Karpas-422 (cell line): ENCODE results near the gene PARP16. TPM values are rescaled to one million over a fixed set of nuclear protein-coding genes. Genes with fewer than 3 reads are reported as not detected.

Experiments
- DNase-seq: peaks from one replicate; pipeline ENCODE4 v3.0.0-alpha.2; 2015
- H2AFZ ChIP-seq: fragments of 200-600 bp; sonication (generic); 2 replicates; pipeline ENCODE4 v1.6.1; 2014; ENCODE audit warnings: antibody characterized with exemption, low read length, mixed read lengths
- H3K27ac ChIP-seq: fragments of 200-600 bp; sonication (generic); 2 replicates; pipeline ENCODE4 v1.5.1; 2014; ENCODE audit warnings: mild to moderate bottlenecking, low read length, moderate library complexity
- H3K27me3 ChIP-seq: fragments of 200-600 bp; sonication (generic); 2 replicates; pipeline ENCODE4 v1.6.1; 2014; ENCODE audit warnings: low read length, mixed read lengths
- H3K36me3 ChIP-seq: fragments of 200-600 bp; sonication (generic); 2 replicates; pipeline ENCODE4 v1.6.1; 2014; ENCODE audit warnings: low read length, mixed read lengths; ENCODE audit not compliant: insufficient read depth
- H3K4me1 ChIP-seq: fragments of 200-600 bp; sonication (generic); 2 replicates; pipeline ENCODE4 v1.6.1; 2014; ENCODE audit warnings: mild to moderate bottlenecking, low read length, mixed read lengths
- H3K4me2 ChIP-seq: fragments of 200-600 bp; sonication (generic); 2 replicates; pipeline ENCODE4 v1.6.1; 2014; ENCODE audit warnings: low read length, low read depth, mild to moderate bottlenecking; ENCODE audit not compliant: poor library complexity, severe bottlenecking
- H3K4me3 ChIP-seq: fragments of 200-600 bp; sonication (generic); 2 replicates; pipeline ENCODE4 v1.5.1; 2014; ENCODE audit warnings: mild to moderate bottlenecking, antibody characterized with exemption, low read length, mixed read lengths
- H3K79me2 ChIP-seq: fragments of 200-600 bp; sonication (generic); 2 replicates; pipeline ENCODE4 v1.6.1; 2014; ENCODE audit warnings: mild to moderate bottlenecking, low read length, mixed read lengths
- H3K9ac ChIP-seq: fragments of 200-600 bp; sonication (generic); 2 replicates; pipeline ENCODE4 v1.6.0; 2014; ENCODE audit warnings: low read length
- H3K9me2 ChIP-seq: fragments of 200-600 bp; sonication (generic), shearing (Covaris generic); replicated peaks from 2 replicates; pipeline ENCODE4 v1.6.0; 2014; ENCODE audit warnings: mild to moderate bottlenecking, low read length, moderate library complexity; ENCODE audit not compliant: insufficient read depth
- H3K9me3 ChIP-seq: fragments of 300-700, 200-600 bp; sonication (generic); 2 replicates; pipeline ENCODE4 v1.6.1; 2014; ENCODE audit warnings: low read length, mixed read lengths
- H4K20me1 ChIP-seq: fragments of 200-600 bp; sonication (generic); 2 replicates; pipeline ENCODE4 v1.6.1; 2014; ENCODE audit warnings: mild to moderate bottlenecking, antibody characterized with exemption, low read length, low read depth; ENCODE audit not compliant: insufficient read depth
- total RNA-seq: library from RNA; depleted of rRNA; stranded (reverse); fragments of >200 nt; shearing (Covaris generic); gene quantifications from 2 replicates; pipeline ENCODE4 v1.2.3, GENCODE V29; 2014; ENCODE audit warnings: low replicate concordance

PARP16 gene
- total RNA-seq, 1 experiment from 2014 or later, result 8.3 TPM

DNA sequence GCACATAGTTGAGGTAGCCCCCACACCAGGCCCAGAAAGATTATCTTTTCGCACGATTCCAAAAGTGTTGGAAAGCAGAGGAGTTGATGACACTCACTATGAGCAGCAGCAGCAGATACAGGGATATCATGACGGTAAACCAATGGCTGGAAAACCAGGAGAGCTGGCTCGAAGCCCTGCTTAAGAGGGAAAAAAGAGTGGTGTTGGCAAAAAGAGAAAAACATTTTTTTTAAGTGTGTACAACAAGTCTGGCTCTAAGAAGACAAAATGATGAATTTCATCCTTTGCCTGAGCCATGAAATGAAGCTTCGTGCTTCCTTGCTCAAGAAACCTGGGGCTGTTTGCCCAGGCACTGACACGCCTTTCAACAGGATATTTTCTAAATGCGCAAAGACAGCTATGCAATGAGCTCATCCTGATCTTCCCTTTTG is 27.3 kb downstream of the PARP16 start:
- 0 out of 2 replicates have a peak, but pooled peaks cover 4% of the 10 kb centered on the region for H3K36me3 ChIP-seq
- no peak overlapping the region for H3K9ac ChIP-seq
- no peak overlapping the region for H3K4me2 ChIP-seq
- no peaks in the 10 kb centered on the region for H4K20me1 ChIP-seq
- no peaks in the 10 kb centered on the region for H3K79me2 ChIP-seq
- H2AFZ ChIP-seq, result no peak overlapping the region
- H3K4me1 ChIP-seq, result no peaks in the 10 kb centered on the region
- no peaks in the 10 kb centered on the region for H3K9me2 ChIP-seq
- H3K9me3 ChIP-seq, result no peaks in the 10 kb centered on the region
- H3K27ac ChIP-seq, result no peak overlapping the region
- DNase-seq, result no peak
- no peak overlapping the region for H3K4me3 ChIP-seq
- no peaks in the 10 kb centered on the region for H3K27me3 ChIP-seq

DNA sequence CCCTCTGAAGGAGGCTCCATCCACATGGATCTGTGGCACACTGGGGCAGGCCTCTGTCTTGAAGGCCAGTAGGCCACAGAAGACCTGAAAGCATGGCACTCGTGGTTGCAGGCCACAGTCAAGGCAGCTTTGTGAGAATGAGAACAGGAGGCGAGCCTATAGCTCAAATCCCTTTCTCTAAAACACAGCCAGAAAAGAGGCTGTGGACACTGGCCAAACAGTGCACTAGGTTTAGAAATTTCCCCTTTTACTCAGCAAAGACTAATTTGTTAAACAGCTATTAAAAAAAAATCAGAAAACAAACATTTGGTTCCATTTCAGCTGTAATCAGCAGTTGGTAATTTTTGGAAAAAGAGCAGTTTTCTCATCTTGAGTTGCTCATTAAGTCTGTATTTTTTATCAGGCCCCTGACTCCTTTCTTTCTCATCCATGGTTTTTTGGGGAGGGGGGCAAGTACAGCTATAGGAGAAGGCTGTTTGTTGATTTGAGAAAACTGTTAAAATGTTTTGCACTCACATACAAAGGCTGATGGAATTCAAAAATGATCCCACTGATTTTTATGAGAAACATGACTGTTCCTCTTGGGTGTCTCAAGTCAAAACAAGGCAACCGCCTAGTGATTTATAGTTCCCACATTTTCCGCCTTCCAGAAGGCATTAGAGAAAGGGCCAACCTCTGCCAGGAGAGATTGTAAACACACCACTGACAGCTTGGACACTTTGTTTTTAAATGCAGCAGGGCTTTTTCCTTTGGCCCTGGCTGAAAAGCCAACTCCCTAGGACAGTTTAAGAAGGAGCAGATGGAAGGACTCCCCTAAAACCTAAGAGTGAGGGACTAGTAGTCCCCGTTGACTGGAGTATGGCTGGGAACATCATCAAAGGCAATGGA is 28.1 kb downstream of the PARP16 start:
- no peaks in the 10 kb centered on the region for H3K9me2 ChIP-seq
- no peak overlapping the region for H3K4me3 ChIP-seq
- no peak overlapping the region for H3K4me2 ChIP-seq
- 0 out of 2 replicates have a peak, but pooled peaks cover 4% of the 10 kb centered on the region for H3K36me3 ChIP-seq
- no peak overlapping the region for H2AFZ ChIP-seq
- no peaks in the 10 kb centered on the region for H3K9me3 ChIP-seq
- no peaks in the 10 kb centered on the region for H3K79me2 ChIP-seq
- no peaks in the 10 kb centered on the region for H4K20me1 ChIP-seq
- no peak overlapping the region for H3K27ac ChIP-seq
- H3K4me1 ChIP-seq, result no peaks in the 10 kb centered on the region
- DNase-seq, result no peak
- no peaks in the 10 kb centered on the region for H3K27me3 ChIP-seq
- no peak overlapping the region for H3K9ac ChIP-seq

DNA sequence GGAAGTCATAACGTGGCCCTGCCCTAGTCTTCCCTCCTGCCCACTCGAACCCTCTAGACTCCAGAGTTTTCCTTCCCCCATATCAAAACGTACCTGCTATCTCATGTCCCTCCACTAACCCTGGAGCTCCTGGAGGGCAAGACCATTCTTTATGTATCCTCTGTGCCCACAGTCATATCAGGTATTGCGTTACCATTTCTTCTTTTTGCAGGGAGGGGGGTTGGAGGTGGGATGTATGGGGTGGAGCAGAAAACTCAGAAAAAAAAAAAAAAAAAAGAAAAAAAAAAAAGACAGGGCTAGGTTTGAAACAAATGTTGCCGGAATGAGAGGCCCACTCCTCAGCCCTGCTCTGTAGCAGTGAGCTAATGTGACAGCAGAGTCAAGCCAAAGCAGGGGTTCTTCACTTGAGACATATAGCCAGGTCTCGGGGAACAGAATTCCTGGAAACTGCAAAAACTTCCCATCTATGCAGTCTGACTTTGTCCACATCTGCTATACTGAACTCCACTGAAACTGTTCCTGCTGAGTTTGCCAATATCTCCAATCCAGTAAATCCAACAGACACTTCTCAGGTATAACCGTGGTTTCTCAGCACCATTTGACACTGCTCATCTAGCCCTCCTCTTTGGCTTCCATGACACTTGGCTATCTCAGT is 31.1 kb downstream of the PARP16 start:
- Histone ChIP-seq H3K27me3 (no peaks in the 10 kb centered on the region), H3K9me2 (no peaks in the 10 kb centered on the region), H4K20me1 (no peaks in the 10 kb centered on the region), H3K36me3 (0 out of 2 replicates have a peak, but pooled peaks cover 2% of the 10 kb centered on the region), H3K9ac (no peak overlapping the region), H3K9me3 (no peaks in the 10 kb centered on the region), H2AFZ (no peak overlapping the region), H3K4me1 (no peaks in the 10 kb centered on the region), H3K4me2 (no peak overlapping the region), H3K27ac (no peak overlapping the region), H3K79me2 (no peaks in the 10 kb centered on the region), H3K4me3 (no peak overlapping the region)
- DNase-seq, result no peak

DNA sequence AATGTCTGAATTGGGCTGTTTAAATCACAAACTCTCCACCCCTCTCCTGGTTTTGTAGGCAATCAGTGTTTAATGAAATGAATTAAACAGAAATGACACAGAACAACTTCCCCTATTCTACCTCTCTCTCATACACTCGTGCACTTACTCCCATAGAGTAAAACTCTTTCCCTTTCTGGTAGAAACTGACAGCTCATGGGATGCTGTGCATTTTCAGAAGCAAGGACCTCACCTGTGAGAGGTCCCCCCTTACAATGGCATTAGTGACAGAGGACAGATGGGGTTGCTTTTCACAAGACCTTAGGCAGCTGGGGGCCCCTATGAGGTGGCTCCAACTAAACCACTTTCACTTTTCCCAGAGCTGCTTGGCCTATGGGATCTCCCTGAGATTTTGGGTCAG is 31.9 kb downstream of the PARP16 start:
- Histone ChIP-seq H3K9me3 (no peaks in the 10 kb centered on the region), H3K4me2 (no peak overlapping the region), H3K27ac (no peak overlapping the region), H2AFZ (no peak overlapping the region), H3K9me2 (no peaks in the 10 kb centered on the region), H3K4me3 (no peak overlapping the region), H3K4me1 (no peaks in the 10 kb centered on the region), H3K9ac (no peak overlapping the region), H3K79me2 (no peaks in the 10 kb centered on the region), H3K27me3 (no peaks in the 10 kb centered on the region), H3K36me3 (no peaks in the 10 kb centered on the region), H4K20me1 (no peaks in the 10 kb centered on the region)
- DNase-seq, result no peak

DNA sequence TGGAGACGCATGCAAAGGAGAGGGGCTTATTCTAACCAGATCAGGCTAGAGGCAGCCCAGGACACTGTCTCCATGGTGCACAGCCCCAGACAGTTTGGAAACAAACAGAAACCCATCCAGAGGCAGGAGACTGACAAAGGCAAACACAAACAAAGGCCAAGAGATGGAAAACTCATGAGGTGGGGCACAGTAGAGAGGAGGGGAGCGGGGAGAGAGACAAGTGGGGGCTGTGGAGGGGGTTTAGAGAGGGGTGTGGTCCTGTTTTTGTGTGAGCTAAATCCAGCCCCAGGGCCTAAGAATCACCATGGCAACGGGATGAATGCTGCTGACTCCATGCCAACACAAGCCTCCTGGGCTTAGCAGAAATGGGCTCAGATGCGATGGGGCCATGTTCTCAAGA is 32.3 kb downstream of the PARP16 start:
- no peak overlapping the region for H3K4me2 ChIP-seq
- no peak overlapping the region for H3K4me3 ChIP-seq
- no peaks in the 10 kb centered on the region for H3K36me3 ChIP-seq
- no peaks in the 10 kb centered on the region for H3K4me1 ChIP-seq
- no peaks in the 10 kb centered on the region for H3K9me3 ChIP-seq
- no peaks in the 10 kb centered on the region for H3K79me2 ChIP-seq
- no peaks in the 10 kb centered on the region for H4K20me1 ChIP-seq
- no peaks in the 10 kb centered on the region for H3K9me2 ChIP-seq
- H3K27ac ChIP-seq, result no peak overlapping the region
- H3K9ac ChIP-seq, result no peak overlapping the region
- no peak overlapping the region for H2AFZ ChIP-seq
- no peaks in the 10 kb centered on the region for H3K27me3 ChIP-seq
- no peak for DNase-seq

GRCh38 chr15:65249641-65250040 is 37.0 kb downstream of the PARP16 start:
- no peaks in the 10 kb centered on the region for H3K4me1 ChIP-seq
- no peaks in the 10 kb centered on the region for H3K9me3 ChIP-seq
- no peak overlapping the region for H3K9ac ChIP-seq
- no peak for DNase-seq
- H2AFZ ChIP-seq, result no peak overlapping the region
- H3K9me2 ChIP-seq, result no peaks in the 10 kb centered on the region
- H3K4me2 ChIP-seq, result no peak overlapping the region
- H3K79me2 ChIP-seq, result no peaks in the 10 kb centered on the region
- no peak overlapping the region for H3K4me3 ChIP-seq
- no peaks in the 10 kb centered on the region for H3K27me3 ChIP-seq
- H4K20me1 ChIP-seq, result no peaks in the 10 kb centered on the region
- H3K36me3 ChIP-seq, result no peaks in the 10 kb centered on the region
- H3K27ac ChIP-seq, result no peak overlapping the region

GRCh38 chr15:65248511-65249255 is 38.0 kb downstream of the PARP16 start:
- Histone ChIP-seq H3K36me3 (no peaks in the 10 kb centered on the region), H3K27me3 (no peaks in the 10 kb centered on the region), H3K4me3 (no peak overlapping the region), H3K9ac (no peak overlapping the region), H3K4me1 (no peaks in the 10 kb centered on the region), H3K4me2 (no peak overlapping the region), H3K27ac (no peak overlapping the region), H3K79me2 (no peaks in the 10 kb centered on the region), H2AFZ (no peak overlapping the region), H4K20me1 (no peaks in the 10 kb centered on the region), H3K9me2 (no peaks in the 10 kb centered on the region), H3K9me3 (no peaks in the 10 kb centered on the region)
- no peak for DNase-seq

GRCh38 chr15:65246939-65247338 is 39.7 kb downstream of the PARP16 start:
- Histone ChIP-seq H3K4me2 (no peak overlapping the region), H3K27ac (no peak overlapping the region), H3K9ac (no peak overlapping the region), H3K36me3 (no peaks in the 10 kb centered on the region), H4K20me1 (no peaks in the 10 kb centered on the region), H3K27me3 (no peaks in the 10 kb centered on the region), H3K9me2 (no peaks in the 10 kb centered on the region), H3K4me3 (no peak overlapping the region), H3K79me2 (no peaks in the 10 kb centered on the region), H3K9me3 (no peaks in the 10 kb centered on the region), H3K4me1 (no peaks in the 10 kb centered on the region), H2AFZ (no peak overlapping the region)
- DNase-seq, result no peak
